Measurements from ENCODE around the gene SIGLEC1. TPM values are rescaled to one million over a fixed set of nuclear protein-coding genes. Genes with fewer than 3 reads are reported as not detected.

Gene SIGLEC1
- total and polyA plus RNA-seq, 10 of the 15 experiments (the other 5 are each of a cell fraction or from before 2014, with no cell fraction given), result 0.05 TPM; not detected in 9

GRCh38 chr20:3759316-3759823 is 47.0 kb upstream of the SIGLEC1 start:
- SMC1A ChIA-PET (ENCODE audit: uncharacterized antibody, unreplicated experiment), result no interaction called here
- 94% methylated on average over 11 of the region's 11 CpGs for WGBS (ENCODE audit: insufficient coverage, insufficient replicate concordance, low lambda C conversion rate, missing lambda C conversion rate)

GRCh38 chr20:3758566-3758965 is 46.2 kb upstream of the SIGLEC1 start:
- no peak for DNase-seq (ENCODE audit: low read depth, low spot score)
- no peaks in the 10 kb centered on the region for H3K9me3 ChIP-seq (replicated peaks; ENCODE audit: control insufficient read depth, insufficient read depth, low read length)
- H3K27ac ChIP-seq (ENCODE audit: control insufficient read depth, insufficient read depth), result no peak overlapping the region
- H3K4me3 ChIP-seq, result no peak overlapping the region
- peaks cover 5% of the 10 kb centered on the region; the same call in 1 of the 2 replicates for H3K4me1 ChIP-seq (ENCODE audit: control insufficient read depth, insufficient read depth, low read length)
- no peak overlapping the region for H3K9ac ChIP-seq (ENCODE audit: control insufficient read depth, insufficient read depth, low read length)
- no peak overlapping the region for H3K4me2 ChIP-seq (ENCODE audit: control insufficient read depth, insufficient read depth)
- no TSS peak for BruUV-seq (replicated peaks)
- no peak for FAIRE-seq
- in situ Hi-C loops (cut with MboI), result no loop called here
- WGBS (ENCODE audit: insufficient coverage, insufficient replicate concordance, low lambda C conversion rate, missing lambda C conversion rate), result 77% methylated on average over 11 of the region's 11 CpGs
- ATAC-seq, result no peak
- RAD21 ChIA-PET (ENCODE audit: unreplicated experiment), result no interaction called here
- intact Hi-C loops (cut with micrococcal nuclease; ENCODE audit: unreplicated experiment), result no loop called here
- H3K27me3 ChIP-seq (replicated peaks in 1 of 2; ENCODE audit: control insufficient read depth in 2 of 2, insufficient read depth in 2 of 2, low read length in 1 of 2), result no peaks in the 10 kb centered on the region
- peaks cover 0 to 2% of the 10 kb centered on the region in 2 experiments; a peak in 1 of 4 replicates for H3K36me3 ChIP-seq (ENCODE audit: control insufficient read depth in 2 of 2, insufficient read depth in 2 of 2, low read length in 1 of 2)
- CTCF ChIA-PET, result interaction anchor here (1.6 to 3.3 kb wide), 2 partner anchors 9 to 96 kb away, joined by 4 to 29 read pairs; partner anchors contain the start of gene ADISSP
- SMC1A ChIA-PET (ENCODE audit: uncharacterized antibody, unreplicated experiment), result interaction anchor here (2.0 kb wide), 1 partner anchor 11 kb away, joined by 6 read pairs; no protein-coding TSS in a partner anchor
- H3K79me2 ChIP-seq (ENCODE audit: control insufficient read depth, insufficient read depth, low read length), result no peaks in the 10 kb centered on the region
- H2AFZ ChIP-seq (ENCODE audit: control insufficient read depth, low read depth, low read length), result no peak overlapping the region
- POLR2A ChIA-PET, result no interaction called here
- no peaks in the 10 kb centered on the region for H4K20me1 ChIP-seq (ENCODE audit: control insufficient read depth, insufficient read depth)
- no peak for TF ChIP-seq NR2C1 (IDR thresholded peaks at IDR 0.05)
- no peak for TF ChIP-seq RAD21 (IDR thresholded peaks at IDR 0.05; ENCODE audit: insufficient read depth, low read depth, low read length)
- TF ChIP-seq CREB1 (IDR thresholded peaks at IDR 0.05; ENCODE audit: low read depth), result no peak
- no peak for TF ChIP-seq ZBTB40 (IDR thresholded peaks at IDR 0.05; ENCODE audit: borderline replicate concordance)
- no peak for TF ChIP-seq POLR2AphosphoS2 (IDR thresholded peaks at IDR 0.05; ENCODE audit: low read depth, low read length)
- TF ChIP-seq NFIC (IDR thresholded peaks at IDR 0.05; ENCODE audit: low read depth, low read length), result no peak
- no peak for TF ChIP-seq REST (IDR thresholded peaks at IDR 0.05; ENCODE audit: low read depth, low read length)

More at GRCh38 chr20:3759316-3759823, 47.0 kb upstream of the SIGLEC1 start:
- ChIA-PET POLR2A (no interaction called here), CTCF (interaction anchor here (1.6 to 3.3 kb wide), 2 partner anchors 9 to 96 kb away, joined by 4 to 29 read pairs; partner anchors contain the start of gene ADISSP), RAD21 (ENCODE audit: unreplicated experiment) (no interaction called here)
- Histone ChIP-seq H2AFZ (ENCODE audit: control insufficient read depth, low read depth, low read length) (no peak overlapping the region), H3K4me3 (no peak overlapping the region), H3K36me3 (ENCODE audit: control insufficient read depth in 2 of 2, insufficient read depth in 2 of 2, low read length in 1 of 2) (peaks cover 0 to 2% of the 10 kb centered on the region in 2 experiments; a peak in 1 of 4 replicates), H3K4me2 (ENCODE audit: control insufficient read depth, insufficient read depth) (no peak overlapping the region), H3K9ac (ENCODE audit: control insufficient read depth, insufficient read depth, low read length) (no peak overlapping the region), H4K20me1 (ENCODE audit: control insufficient read depth, insufficient read depth) (no peaks in the 10 kb centered on the region), H3K4me1 (ENCODE audit: control insufficient read depth, insufficient read depth, low read length) (peaks cover 5% of the 10 kb centered on the region; the same call in 1 of the 2 replicates), H3K79me2 (ENCODE audit: control insufficient read depth, insufficient read depth, low read length) (no peaks in the 10 kb centered on the region), H3K27me3 (replicated peaks in 1 of 2; ENCODE audit: control insufficient read depth in 2 of 2, insufficient read depth in 2 of 2, low read length in 1 of 2) (no peaks in the 10 kb centered on the region), H3K27ac (ENCODE audit: control insufficient read depth, insufficient read depth) (no peak overlapping the region), H3K9me3 (replicated peaks; ENCODE audit: control insufficient read depth, insufficient read depth, low read length) (no peaks in the 10 kb centered on the region)
- intact Hi-C loops (cut with micrococcal nuclease; ENCODE audit: unreplicated experiment) (no loop called here), in situ Hi-C loops (cut with MboI) (no loop called here)
- no peak for ATAC-seq
- no peak for TF ChIP-seq EP300 (IDR thresholded peaks at IDR 0.05; ENCODE audit: borderline replicate concordance in 1 of 2, control insufficient read depth in 1 of 2, low read depth in 2 of 2, low read length in 2 of 2)
- FAIRE-seq, result no peak
- BruUV-seq (replicated peaks), result no TSS peak
- DNase-seq (ENCODE audit: low read depth, low spot score), result no peak
